Measurements from ENCODE around the gene RPH3AL. TPM values are rescaled to one million over a fixed set of nuclear protein-coding genes. Genes with fewer than 3 reads are reported as not detected.

The RPH3AL gene
- total and polyA plus RNA-seq, 9 donors: 5.8 to 43.8 (median 21.0) TPM

- Histone ChIP-seq H3K36me3 (no peaks in the 10 kb centered on the region), H3K9me3 (no peaks in the 10 kb centered on the region), H3K27me3 (no peaks in the 10 kb centered on the region), H3K4me1 (ENCODE audit: insufficient read depth) (no peaks in the 10 kb centered on the region), H3K27ac (no peak overlapping the region), H3K4me3 (no peak overlapping the region)
- TF ChIP-seq POLR2A (IDR thresholded peaks at IDR 0.05): no peak
- TF ChIP-seq, protein P1, sequence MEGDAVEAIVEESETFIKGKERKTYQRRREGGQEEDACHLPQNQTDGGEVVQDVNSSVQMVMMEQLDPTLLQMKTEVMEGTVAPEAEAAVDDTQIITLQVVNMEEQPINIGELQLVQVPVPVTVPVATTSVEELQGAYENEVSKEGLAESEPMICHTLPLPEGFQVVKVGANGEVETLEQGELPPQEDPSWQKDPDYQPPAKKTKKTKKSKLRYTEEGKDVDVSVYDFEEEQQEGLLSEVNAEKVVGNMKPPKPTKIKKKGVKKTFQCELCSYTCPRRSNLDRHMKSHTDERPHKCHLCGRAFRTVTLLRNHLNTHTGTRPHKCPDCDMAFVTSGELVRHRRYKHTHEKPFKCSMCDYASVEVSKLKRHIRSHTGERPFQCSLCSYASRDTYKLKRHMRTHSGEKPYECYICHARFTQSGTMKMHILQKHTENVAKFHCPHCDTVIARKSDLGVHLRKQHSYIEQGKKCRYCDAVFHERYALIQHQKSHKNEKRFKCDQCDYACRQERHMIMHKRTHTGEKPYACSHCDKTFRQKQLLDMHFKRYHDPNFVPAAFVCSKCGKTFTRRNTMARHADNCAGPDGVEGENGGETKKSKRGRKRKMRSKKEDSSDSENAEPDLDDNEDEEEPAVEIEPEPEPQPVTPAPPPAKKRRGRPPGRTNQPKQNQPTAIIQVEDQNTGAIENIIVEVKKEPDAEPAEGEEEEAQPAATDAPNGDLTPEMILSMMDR (IDR thresholded peaks at IDR 0.05): no peak
- TF ChIP-seq EP300 (IDR thresholded peaks at IDR 0.05): no peak
- intact Hi-C loops (cut with DNase I): loop anchor here in 1 of 4 donors (10.0 kb wide), 1 partner anchor 57 kb away; no protein-coding TSS in a partner anchor
- WGBS, 3 donors: 91 to 94% (median 91%) methylated on average over 10 of the region's 10 CpGs
- peak in 3 of 5 donors; percentile 9 to 31 (median 13) for DNase-seq
Measured at GRCh38 chr17:292016-292415, 60.6 kb downstream of the RPH3AL start.

GRCh38 chr17:291587-291986 is 61.0 kb downstream of the RPH3AL start:
- TF ChIP-seq, protein P1 (IDR thresholded peaks at IDR 0.05): no peak
- TF ChIP-seq EP300 (IDR thresholded peaks at IDR 0.05): no peak
- TF ChIP-seq POLR2A (IDR thresholded peaks at IDR 0.05): no peak

GRCh38 chr17:290626-291025 is 62.0 kb downstream of the RPH3AL start:
- intact Hi-C loops (cut with DNase I): loop anchor here in 1 of 4 donors (10.0 kb wide), 1 partner anchor 56 kb away; no protein-coding TSS in a partner anchor
- H3K9me3 ChIP-seq: no peaks in the 10 kb centered on the region
- H3K27ac ChIP-seq: no peak overlapping the region
- 92 to 94% (median 93%) methylated on average over 18 of the region's 18 CpGs for WGBS, 3 donors
- H3K36me3 ChIP-seq: no peaks in the 10 kb centered on the region
- H3K4me3 ChIP-seq: no peak overlapping the region
- H3K4me1 ChIP-seq (ENCODE audit: insufficient read depth): no peaks in the 10 kb centered on the region
- no peaks in the 10 kb centered on the region for H3K27me3 ChIP-seq
- no peak for TF ChIP-seq POLR2A (IDR thresholded peaks at IDR 0.05)
- DNase-seq: peak in 3 of 5 donors; percentile 9 to 24 (median 16)

More at GRCh38 chr17:291587-291986, 61.0 kb downstream of the RPH3AL start:
- Histone ChIP-seq H3K4me1 (ENCODE audit: insufficient read depth) (no peaks in the 10 kb centered on the region), H3K36me3 (no peaks in the 10 kb centered on the region), H3K4me3 (no peak overlapping the region), H3K9me3 (no peaks in the 10 kb centered on the region), H3K27ac (no peak overlapping the region), H3K27me3 (no peaks in the 10 kb centered on the region)
- intact Hi-C loops (cut with DNase I): loop anchor here in 1 of 4 donors (10.0 kb wide), 1 partner anchor 57 kb away; no protein-coding TSS in a partner anchor
- 85 to 87% (median 86%) methylated on average over 7 of the region's 7 CpGs for WGBS, 3 donors
- DNase-seq: no peak

GRCh38 chr17:290121-290521 is 62.5 kb downstream of the RPH3AL start:
- H3K36me3 ChIP-seq: no peaks in the 10 kb centered on the region
- TF ChIP-seq POLR2A (IDR thresholded peaks at IDR 0.05) (no peak), EP300 (IDR thresholded peaks at IDR 0.05) (no peak)
- TF ChIP-seq, protein P1 (IDR thresholded peaks at IDR 0.05): no peak
- WGBS, 3 donors: 94 to 95% (median 95%) methylated on average over 21 of the region's 21 CpGs
- no peaks in the 10 kb centered on the region for H3K9me3 ChIP-seq
- DNase-seq: peak in 3 of 5 donors; percentile 15 to 26 (median 22)
- no peaks in the 10 kb centered on the region for H3K4me1 ChIP-seq (ENCODE audit: insufficient read depth)
- intact Hi-C loops (cut with DNase I): loop anchor here in 1 of 4 donors (10.0 kb wide), 1 partner anchor 55 kb away; no protein-coding TSS in a partner anchor
- no peaks in the 10 kb centered on the region for H3K27me3 ChIP-seq
- no peak overlapping the region for H3K27ac ChIP-seq
- H3K4me3 ChIP-seq: no peak overlapping the region

GRCh38 chr17:289409-289808 is 63.2 kb downstream of the RPH3AL start:
- no peak overlapping the region for H3K27ac ChIP-seq
- peak in 3 of 5 donors; percentile 10 to 13 (median 12) for DNase-seq
- intact Hi-C loops (cut with DNase I): no loop called here
- H3K9me3 ChIP-seq: no peaks in the 10 kb centered on the region
- no peaks in the 10 kb centered on the region for H3K4me1 ChIP-seq (ENCODE audit: insufficient read depth)
- no peaks in the 10 kb centered on the region for H3K27me3 ChIP-seq
- TF ChIP-seq, protein P1 (IDR thresholded peaks at IDR 0.05): no peak
- TF ChIP-seq POLR2A (IDR thresholded peaks at IDR 0.05): no peak
- TF ChIP-seq EP300 (IDR thresholded peaks at IDR 0.05): no peak
- H3K4me3 ChIP-seq: no peak overlapping the region
- no peaks in the 10 kb centered on the region for H3K36me3 ChIP-seq
- 77 to 81% (median 78%) methylated on average over 18 of the region's 18 CpGs for WGBS, 3 donors

Data from ovary (tissue), 9 donors.